NCI-H748 (cell line): ENCODE data around the gene ATP11A.

Source experiments
- DNase-seq: peaks from one replicate; lab custom pipeline; 2025; ENCODE audit not compliant: unreplicated experiment; lab: John Stamatoyannopoulos, UW

Gene ATP11A

GRCh38 chr13:112813552-112813951 lies 123.7 kb downstream of the ATP11A start:
- no peak for DNase-seq

GRCh38 chr13:112814905-112815585 lies 125.2 kb downstream of the ATP11A start:
- DNase-seq = no peak

- no peak for DNase-seq
Measured at GRCh38 chr13:112815871-112816270, 126.0 kb downstream of the ATP11A start.

GRCh38 chr13:112818040-112818697 lies 128.3 kb downstream of the ATP11A start:
- DNase-seq = no peak

GRCh38 chr13:112818698-112819045 lies 128.8 kb downstream of the ATP11A start:
- DNase-seq = no peak

- DNase-seq = no peak
Measured at GRCh38 chr13:112819111-112819510, 129.3 kb downstream of the ATP11A start.

GRCh38 chr13:112819816-112820215 lies 130.0 kb downstream of the ATP11A start:
- DNase-seq = no peak

GRCh38 chr13:112820318-112820717 lies 130.5 kb downstream of the ATP11A start:
- no peak for DNase-seq

GRCh38 chr13:112821340-112822055 lies 131.7 kb downstream of the ATP11A start:
- DNase-seq = no peak

GRCh38 chr13:112822851-112823250 lies 133.0 kb downstream of the ATP11A start:
- no peak for DNase-seq

- no peak for DNase-seq
Measured at GRCh38 chr13:112824429-112824828, 134.6 kb downstream of the ATP11A start.

GRCh38 chr13:112825071-112825470 lies 135.2 kb downstream of the ATP11A start:
- no peak for DNase-seq

- no peak for DNase-seq
Measured at GRCh38 chr13:112825875-112826274, 136.0 kb downstream of the ATP11A start.

GRCh38 chr13:112826565-112826964 lies 136.7 kb downstream of the ATP11A start:
- no peak for DNase-seq

GRCh38 chr13:112828082-112828699 lies 138.4 kb downstream of the ATP11A start:
- no peak for DNase-seq

- DNase-seq = no peak
Measured at GRCh38 chr13:112828756-112829155, 138.9 kb downstream of the ATP11A start.

- no peak for DNase-seq
Measured at GRCh38 chr13:112831196-112831595, 141.4 kb downstream of the ATP11A start.

GRCh38 chr13:112831801-112832200 lies 142.0 kb downstream of the ATP11A start:
- DNase-seq = no peak

GRCh38 chr13:112832811-112833210 lies 143.0 kb downstream of the ATP11A start:
- no peak for DNase-seq

- DNase-seq = no peak
Measured at GRCh38 chr13:112833551-112834257, 143.9 kb downstream of the ATP11A start.

- DNase-seq = no peak
Measured at GRCh38 chr13:112835344-112835743, 145.5 kb downstream of the ATP11A start.
